ENCODE data around the gene ADAMTS12. TPM values are rescaled to one million over a fixed set of nuclear protein-coding genes. Genes with fewer than 3 reads are reported as not detected.

The ADAMTS12 gene
- polyA plus RNA-seq, 1 donor (not counting 4 experiments of a cell fraction or from before 2014, with no cell fraction given) = 0.49 TPM

GRCh38 chr5:33753704-33754103, 138.1 kb downstream of the ADAMTS12 start:
- Histone ChIP-seq H3K79me2 (ENCODE audit: control insufficient read depth, insufficient read depth, low read length) (no peaks in the 10 kb centered on the region), H3K9me3 (ENCODE audit: control insufficient read depth, low read depth, low read length) (no peaks in the 10 kb centered on the region), H2AFZ (ENCODE audit: control insufficient read depth, low read length) (no peak overlapping the region), H3K4me2 (ENCODE audit: control insufficient read depth, extremely low read depth, insufficient read depth, low read depth, low read length) (no peak overlapping the region), H4K20me1 (ENCODE audit: control insufficient read depth, extremely low read depth, insufficient read depth, low read length) (no peaks in the 10 kb centered on the region), H3K36me3 (ENCODE audit: control insufficient read depth in 2 of 2, extremely low read depth in 1 of 2, insufficient read depth in 2 of 2, low read length in 2 of 2) (no peaks in the 10 kb centered on the region), H3K27me3 (ENCODE audit: control insufficient read depth, extremely low read depth, insufficient read depth, low read length) (no peaks in the 10 kb centered on the region), H3K9me1 (ENCODE audit: control insufficient read depth, extremely low read depth, insufficient read depth, low read length) (no peaks in the 10 kb centered on the region), H3K4me3 (ENCODE audit: control insufficient read depth in 2 of 3, extremely low read depth in 1 of 3, insufficient read depth in 2 of 3, low read depth in 1 of 3, low read length in 3 of 3) (no peak overlapping the region), H3K4me1 (ENCODE audit: control insufficient read depth, extremely low read depth, insufficient read depth, low read length) (no peaks in the 10 kb centered on the region), H3K27ac (ENCODE audit: control insufficient read depth, insufficient read depth, low read length) (no peak overlapping the region), H3K9ac (ENCODE audit: control insufficient read depth, extremely low read depth, insufficient read depth, low read length) (no peak overlapping the region)
- TF ChIP-seq CTCF (optimal IDR thresholded peaks at IDR 0.05 in 1 of 3, IDR thresholded peaks at IDR 0.05 in 1 of 3, conservative IDR thresholded peaks at IDR 0.05 in 1 of 3; ENCODE audit: extremely low read depth in 1 of 3, insufficient read depth in 2 of 3, low read length in 3 of 3) (no peak), EZH2 (IDR thresholded peaks at IDR 0.05; ENCODE audit: low read length) (no peak)
- no peak for DNase-seq (ENCODE audit: low read depth, low spot score)
- no peak for FAIRE-seq
- dilution Hi-C loops (cut with MboI; ENCODE audit: extremely low pct_ligation_motif_present, low sequenced_read_pairs) = no loop called here

GRCh38 chr5:33748754-33749153, 143.0 kb downstream of the ADAMTS12 start:
- TF ChIP-seq CTCF (optimal IDR thresholded peaks at IDR 0.05 in 1 of 3, IDR thresholded peaks at IDR 0.05 in 1 of 3, conservative IDR thresholded peaks at IDR 0.05 in 1 of 3; ENCODE audit: extremely low read depth in 1 of 3, insufficient read depth in 2 of 3, low read length in 3 of 3) = no peak
- no peak for TF ChIP-seq EZH2 (IDR thresholded peaks at IDR 0.05; ENCODE audit: low read length)
- no peaks in the 10 kb centered on the region for H3K9me3 ChIP-seq (ENCODE audit: control insufficient read depth, low read depth, low read length)
- H3K4me1 ChIP-seq (ENCODE audit: control insufficient read depth, extremely low read depth, insufficient read depth, low read length) = no peaks in the 10 kb centered on the region
- H3K79me2 ChIP-seq (ENCODE audit: control insufficient read depth, insufficient read depth, low read length) = no peaks in the 10 kb centered on the region
- H3K4me2 ChIP-seq (ENCODE audit: control insufficient read depth, extremely low read depth, insufficient read depth, low read depth, low read length) = no peak overlapping the region
- no peak overlapping the region for H3K27ac ChIP-seq (ENCODE audit: control insufficient read depth, insufficient read depth, low read length)
- no peaks in the 10 kb centered on the region for H4K20me1 ChIP-seq (ENCODE audit: control insufficient read depth, extremely low read depth, insufficient read depth, low read length)
- H3K9ac ChIP-seq (ENCODE audit: control insufficient read depth, extremely low read depth, insufficient read depth, low read length) = no peak overlapping the region
- no peaks in the 10 kb centered on the region for H3K27me3 ChIP-seq (ENCODE audit: control insufficient read depth, extremely low read depth, insufficient read depth, low read length)
- no peak overlapping the region for H2AFZ ChIP-seq (ENCODE audit: control insufficient read depth, low read length)
- H3K4me3 ChIP-seq (ENCODE audit: control insufficient read depth in 2 of 3, extremely low read depth in 1 of 3, insufficient read depth in 2 of 3, low read depth in 1 of 3, low read length in 3 of 3) = no peak overlapping the region
- dilution Hi-C loops (cut with MboI; ENCODE audit: extremely low pct_ligation_motif_present, low sequenced_read_pairs) = no loop called here
- H3K9me1 ChIP-seq (ENCODE audit: control insufficient read depth, extremely low read depth, insufficient read depth, low read length) = no peaks in the 10 kb centered on the region
- DNase-seq (ENCODE audit: low read depth, low spot score) (no peak), FAIRE-seq (no peak)
- no peaks in the 10 kb centered on the region for H3K36me3 ChIP-seq (ENCODE audit: control insufficient read depth in 2 of 2, extremely low read depth in 1 of 2, insufficient read depth in 2 of 2, low read length in 2 of 2)
